Fibroblast of lung (primary cell): ENCODE data around the gene ZNF563. TPM values are rescaled to one million over a fixed set of nuclear protein-coding genes. Genes with fewer than 3 reads are reported as not detected.
"Not testable (repeated sequence)": the region's sequence is repeated elsewhere in the genome, so short reads cannot be mapped to it uniquely, and the experiment has no call there.

Experiments
- DNase-seq, 2 donors: peaks; one replicate each; pipeline versions ENCODE4 v3.0.0 to v3.0.0-alpha.2; 2010; ENCODE audit warnings: low read depth in 2 of 2
- H2AFZ ChIP-seq: 2 replicates; pipeline ENCODE4 v1.5.1; 2012; ENCODE audit warnings: low read length, control low read depth, inconsistent platforms
- H3K27ac ChIP-seq: 2 replicates; pipeline ENCODE4 v1.5.1; 2011; ENCODE audit warnings: low read length, control low read depth; ENCODE audit not compliant: insufficient read depth
- H3K27me3 ChIP-seq: 2 replicates; pipeline ENCODE4 v1.5.1; 2011; ENCODE audit warnings: mild to moderate bottlenecking, low read length; ENCODE audit not compliant: control insufficient read depth, insufficient read depth
- H3K36me3 ChIP-seq: 2 replicates; pipeline ENCODE4 v1.5.1; 2011; ENCODE audit warnings: low read length; ENCODE audit not compliant: control insufficient read depth, insufficient read depth
- H3K4me1 ChIP-seq: 2 replicates; pipeline ENCODE4 v1.5.1; 2011; ENCODE audit warnings: low read length; ENCODE audit not compliant: control insufficient read depth, insufficient read depth; ENCODE audit errors: extremely low read depth
- H3K4me2 ChIP-seq: 2 replicates; pipeline ENCODE4 v1.5.1; 2011; ENCODE audit warnings: low read length, control low read depth; ENCODE audit not compliant: insufficient read depth; ENCODE audit errors: extremely low read depth
- H3K4me3 ChIP-seq, 4 experiments: fragments of 200-600 bp in 1 of 4; sonication (generic) in 1 of 4; replicated peaks in 1 of 4; 2 replicates each; pipeline ENCODE4 v1.5.1; 2011 to 2016; ENCODE audit warnings: low read length in 4 of 4, low read depth in 3 of 4, mild to moderate bottlenecking in 3 of 4, control low read depth in 2 of 4, inconsistent platforms in 1 of 4, mixed read lengths in 1 of 4; ENCODE audit not compliant: insufficient read depth in 1 of 4; ENCODE audit errors: control extremely low read depth in 1 of 4
- H3K79me2 ChIP-seq: 2 replicates; pipeline ENCODE4 v1.5.1; 2012; ENCODE audit warnings: mild to moderate bottlenecking, low read length, inconsistent platforms; ENCODE audit not compliant: control insufficient read depth, insufficient read depth
- H3K9ac ChIP-seq: 2 replicates; pipeline ENCODE4 v1.5.1; 2011; ENCODE audit warnings: mild to moderate bottlenecking, low read length, control low read depth; ENCODE audit not compliant: insufficient read depth
- H3K9me3 ChIP-seq: 2 replicates; pipeline ENCODE4 v1.5.1; 2012; ENCODE audit warnings: low read depth, low read length; ENCODE audit not compliant: control insufficient read depth, insufficient read depth
- H4K20me1 ChIP-seq: 2 replicates; pipeline ENCODE4 v1.5.1; 2011; ENCODE audit warnings: low read length; ENCODE audit not compliant: control insufficient read depth, insufficient read depth; ENCODE audit errors: extremely low read depth
- CTCF ChIP-seq, 2 donors: IDR thresholded peaks in 1 of 2; conservative IDR thresholded peaks in 1 of 2; 1 replicate in 1 of 2; 2 replicates in 1 of 2; pipeline ENCODE4 v1.5.1; 2011 to 2012; ENCODE audit warnings: low read length in 2 of 2, control low read depth in 1 of 2, inconsistent platforms in 1 of 2, low read depth in 1 of 2, mild to moderate bottlenecking in 1 of 2
- EZH2 ChIP-seq: IDR thresholded peaks from 2 replicates; pipeline ENCODE4 v1.5.1; 2012; ENCODE audit warnings: low read length, control low read depth, mild to moderate bottlenecking; ENCODE audit errors: missing control alignments
- polyA plus RNA-seq, 2 donors: library from polyadenylated mRNA; depleted of rRNA in 1 of 2; stranded (reverse) in 1 of 2; unstranded in 1 of 2; fragments of >200 nt; gene quantifications; 2 replicates each; pipeline ENCODE4 v1.2.1, GENCODE V29; 2011 to 2012; ENCODE audit warnings: missing spikeins in 1 of 2
- total RNA-seq: library from RNA; depleted of rRNA; stranded (reverse); fragments of >200 nt; gene quantifications from 2 replicates; pipeline ENCODE4 v1.2.1, GENCODE V29; 2014

ZNF563 gene
- total and polyA plus RNA-seq, 2 donors (not counting 1 experiment from before 2014, with no cell fraction given) = 2.1 to 5.3 TPM

- Histone ChIP-seq H3K36me3 (no peaks in the 10 kb centered on the region), H3K4me1 (no peaks in the 10 kb centered on the region), H2AFZ (no peak overlapping the region), H3K4me3 (no peak overlapping the region), H3K9me3 (no peaks in the 10 kb centered on the region), H4K20me1 (no peaks in the 10 kb centered on the region), H3K27me3 (no peaks in the 10 kb centered on the region), H3K79me2 (no peaks in the 10 kb centered on the region), H3K4me2 (no peak overlapping the region), H3K27ac (no peak overlapping the region), H3K9ac (no peak overlapping the region)
- TF ChIP-seq CTCF (conservative IDR thresholded peaks at IDR 0.05 in 1 of 2, IDR thresholded peaks at IDR 0.05 in 1 of 2; ENCODE audit: low read depth in 1 of 2, low read length in 2 of 2) (no peak), EZH2 (no peak)
- no peak for DNase-seq
Observed at GRCh38 chr19:12374026-12374425, 40.6 kb upstream of the ZNF563 start.

- TF ChIP-seq CTCF (conservative IDR thresholded peaks at IDR 0.05 in 1 of 2, IDR thresholded peaks at IDR 0.05 in 1 of 2; ENCODE audit: low read depth in 1 of 2, low read length in 2 of 2) (peak; percentile 76 to 88), EZH2 (no peak)
- DNase-seq = peak; percentile 94 to 95
- peak within 1 kb of the TSS; percentile 61 for H3K27ac ChIP-seq
Observed at GRCh38 chr19:12365236-12366162, 32.1 kb upstream of the ZNF563 start, which contains the start of gene ZNF442. TSS of gene ZNF442 (minus strand) at chr19:12365683. CDS start at chr19:12363631, 2,052 bp downstream.

GRCh38 chr19:12364391-12365235 is 31.2 kb upstream of the ZNF563 start:
- H3K9ac ChIP-seq = peak overlapping the region; percentile 57
- peak; percentile 6 to 10 for DNase-seq
- H2AFZ ChIP-seq = peak overlapping the region; percentile 46
- TF ChIP-seq EZH2 (no peak), CTCF (conservative IDR thresholded peaks at IDR 0.05 in 1 of 2, IDR thresholded peaks at IDR 0.05 in 1 of 2; ENCODE audit: low read depth in 1 of 2, low read length in 2 of 2) (no peak)
- no peaks in the 10 kb centered on the region for H3K27me3 ChIP-seq
- H3K36me3 ChIP-seq = no peaks in the 10 kb centered on the region
- no peaks in the 10 kb centered on the region for H3K4me1 ChIP-seq
- peak overlapping the region; percentile 77 for H3K4me2 ChIP-seq
- no peaks in the 10 kb centered on the region for H3K9me3 ChIP-seq
- peak overlapping the region; percentile 61 for H3K27ac ChIP-seq
- H4K20me1 ChIP-seq = no peaks in the 10 kb centered on the region
- H3K4me3 ChIP-seq = peak overlapping the region; percentile 46 to 86 (median 58)
- H3K79me2 ChIP-seq = no peaks in the 10 kb centered on the region

More at GRCh38 chr19:12365236-12366162, 32.1 kb upstream of the ZNF563 start, which contains the start of gene ZNF442:
- Histone ChIP-seq H3K9me3 (no peaks in the 10 kb centered on the region), H3K36me3 (no peaks in the 10 kb centered on the region), H3K4me3 (peak within 1 kb of the TSS; percentile 46 to 86 (median 65)), H4K20me1 (no peaks in the 10 kb centered on the region), H3K79me2 (no peaks in the 10 kb centered on the region), H2AFZ (peak within 1 kb of the TSS; percentile 86), H3K27me3 (no peaks in the 10 kb centered on the region), H3K4me1 (no peaks in the 10 kb centered on the region), H3K9ac (peak within 1 kb of the TSS; percentile 57), H3K4me2 (peak within 1 kb of the TSS; percentile 77)

GRCh38 chr19:12362236-12362635 is 28.8 kb upstream of the ZNF563 start:
- H3K27me3 ChIP-seq, H3K9me3 ChIP-seq, H3K27ac ChIP-seq, H3K36me3 ChIP-seq, H3K9ac ChIP-seq, H3K4me3 ChIP-seq, H2AFZ ChIP-seq, H4K20me1 ChIP-seq, H3K4me2 ChIP-seq, H3K4me1 ChIP-seq, DNase-seq, H3K79me2 ChIP-seq: not testable (repeated sequence)
